Testis (tissue), 2 donors: ENCODE measurements around the gene CCNL2.

ENCODE experiments used
- CTCF ChIP-seq, 3 experiments: fragments of 450-650 bp in 2 of 3; fragments of 200-600 bp in 1 of 3; sonication (generic) in 1 of 3; IDR thresholded peaks; one replicate each; pipeline ENCODE4 v1.5.1; 2016 to 2019; ENCODE audit warnings: antibody characterized with exemption in 3 of 3, mild to moderate bottlenecking in 2 of 3, moderate library complexity in 1 of 3
- POLR2A ChIP-seq: fragments of 450-650 bp; IDR thresholded peaks from one replicate; pipeline ENCODE4 v1.6.1; 2017; ENCODE audit warnings: antibody characterized with exemption, mild to moderate bottlenecking, moderate library complexity

- TF ChIP-seq CTCF (IDR thresholded peaks at IDR 0.05) = no peak
- no peak for TF ChIP-seq POLR2A
Measured at GRCh38 chr1:1337793-1338147, 61.4 kb downstream of the CCNL2 start.
